Measurements from ENCODE around the gene TM4SF1. TPM values are rescaled to one million over a fixed set of nuclear protein-coding genes. Genes with fewer than 3 reads are reported as not detected.

Gene TM4SF1, protein sequence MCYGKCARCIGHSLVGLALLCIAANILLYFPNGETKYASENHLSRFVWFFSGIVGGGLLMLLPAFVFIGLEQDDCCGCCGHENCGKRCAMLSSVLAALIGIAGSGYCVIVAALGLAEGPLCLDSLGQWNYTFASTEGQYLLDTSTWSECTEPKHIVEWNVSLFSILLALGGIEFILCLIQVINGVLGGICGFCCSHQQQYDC
- total RNA-seq, result 1,157 and 1,890 TPM in 2 replicates

DNA sequence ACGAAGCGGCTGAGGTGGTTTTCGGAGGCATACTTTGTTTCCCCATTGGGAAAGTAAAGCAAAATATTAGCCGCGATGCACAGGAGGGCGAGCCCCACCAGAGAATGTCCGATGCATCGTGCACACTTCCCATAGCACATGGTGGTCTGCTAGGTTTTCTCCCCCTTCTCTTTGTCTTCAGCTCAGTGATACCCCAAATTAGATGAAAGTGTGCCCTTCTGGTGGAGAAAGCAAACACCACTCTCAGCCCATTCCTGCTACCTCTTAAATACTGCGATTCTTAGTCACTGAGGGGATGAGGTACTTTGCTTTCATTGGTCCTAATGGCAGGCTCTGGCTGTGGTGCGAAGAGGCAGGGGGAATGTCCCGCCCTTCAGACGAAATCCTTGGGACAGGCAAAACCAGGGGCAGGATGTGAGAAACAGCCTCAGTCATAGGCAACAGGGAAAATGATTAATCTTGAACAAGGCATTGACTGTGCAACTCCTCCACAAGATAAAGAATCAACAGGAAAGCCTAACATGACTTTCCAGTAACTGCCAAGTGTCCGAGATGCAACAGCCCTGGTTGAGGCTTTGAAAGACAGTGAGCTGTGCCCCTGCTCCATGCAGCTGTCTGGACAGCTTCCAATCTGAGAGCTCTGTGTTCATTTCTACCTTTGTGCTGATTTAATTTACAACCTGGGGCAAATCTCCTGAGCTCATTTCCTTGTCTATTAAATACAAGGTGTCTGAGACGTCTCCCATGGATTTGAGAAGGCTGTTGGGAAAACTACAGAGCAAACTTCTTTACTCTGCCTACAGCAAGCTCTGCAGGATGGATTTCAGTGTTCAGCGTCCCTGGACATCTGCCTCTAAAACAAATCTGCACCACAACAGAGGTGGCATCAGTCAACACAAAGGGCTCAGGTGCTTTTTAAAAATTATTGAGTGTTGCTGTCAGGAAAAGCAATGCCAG is at the start of gene TM4SF1:
Gene TM4SF1, minus strand, starts transcription at position 242 of the 957 bp plus-strand sequence. Its CDS starts 102 bp downstream, at position 140.

DNA sequence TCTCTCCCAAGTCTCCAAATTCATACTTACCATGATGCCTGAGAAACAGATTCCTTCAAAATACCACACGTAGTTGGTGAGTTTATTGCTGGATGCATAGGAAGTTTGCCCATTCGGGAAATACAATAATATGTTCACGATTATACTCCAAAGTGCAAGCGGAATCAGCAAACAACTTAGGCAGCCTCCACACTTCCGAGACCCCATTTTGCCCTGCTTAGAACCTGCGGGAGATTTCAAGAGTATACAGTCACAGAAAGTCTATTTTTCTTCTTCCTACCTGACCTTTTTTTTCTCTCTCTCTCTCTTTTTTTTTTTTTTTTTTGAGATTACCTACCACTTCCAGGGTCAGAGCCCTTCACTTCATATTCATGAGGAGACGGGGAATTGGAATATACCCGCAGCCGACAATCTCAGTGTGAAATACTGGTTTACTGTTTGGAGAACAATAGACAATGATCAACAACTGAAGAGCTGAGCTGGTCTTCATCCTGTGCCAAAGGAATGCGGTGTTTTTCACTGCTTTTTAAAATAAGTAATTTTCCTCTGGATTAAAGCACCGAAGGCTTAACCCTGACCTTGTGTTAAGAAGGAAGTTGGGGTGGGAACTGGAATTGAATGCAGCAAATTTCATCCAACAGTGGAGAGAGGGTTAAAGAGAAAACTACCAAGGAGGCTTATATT is 44.1 kb downstream of the TM4SF1 start, which contains the start of gene TM4SF18:
Gene TM4SF18, minus strand, starts transcription at position 461 of the 684 bp plus-strand sequence. Its CDS starts 254 bp downstream, at position 207.

Other genes with a start within 250 kb of the TM4SF1 start
- gene HPS3, start 248.0 kb downstream of the TM4SF1 start, total RNA-seq, result 12.0 and 15.5 TPM in 2 replicates
- gene CP, start 155.8 kb downstream of the TM4SF1 start, total RNA-seq, result under 0.01 and 0.54 TPM in 2 replicates
- gene TM4SF18, start 44.0 kb downstream of the TM4SF1 start, total RNA-seq, result 258 and 437 TPM in 2 replicates
- 0.11 and 0.34 TPM in 2 replicates for gene TM4SF4, start 97.0 kb upstream of the TM4SF1 start, total RNA-seq

Data from dermis lymphatic vessel endothelial cell (primary cell).